H1 (cell line): ENCODE results near the gene RANBP17. TPM values are rescaled to one million over a fixed set of nuclear protein-coding genes. Genes with fewer than 3 reads are reported as not detected.

ENCODE experiments used
- CTCF ChIA-PET: fragments of 300-600 bp; sonication (Branson Sonifier 250); formaldehyde crosslinking; loops from one replicate; lab custom pipeline; 2021; ENCODE audit not compliant: partially characterized antibody; lab: Charles Lee
- POLR2A ChIA-PET: fragments of 300-600 bp; sonication (Branson Sonifier 250); formaldehyde crosslinking; loops from one replicate; lab custom pipeline; 2021; ENCODE audit warnings: inconsistent platforms; ENCODE audit not compliant: partially characterized antibody; lab: Charles Lee
- DNase-seq, 2 experiments: peaks; one replicate each; pipeline versions ENCODE4 v3.0.0 to v3.0.0-alpha.2; 2010 to 2022; ENCODE audit warnings: low spot score in 2 of 2, low read depth in 1 of 2, mixed read lengths in 1 of 2
- FAIRE-seq: peaks from 2 replicates; lab custom pipeline; 2011; peaks lifted over from hg19 to GRCh38; lab: Jason Lieb, UNC
- H2AFZ ChIP-seq: 2 replicates; pipeline ENCODE4 v1.8.1; 2012; ENCODE audit warnings: low read length, inconsistent platforms
- H2AK5ac ChIP-seq: 2 replicates; pipeline ENCODE4 v1.6.1; 2013; ENCODE audit warnings: low read depth, low read length
- H2BK120ac ChIP-seq: replicated peaks from 2 replicates; pipeline ENCODE3; 2013; ENCODE audit warnings: low read depth, low read length, inconsistent platforms
- H2BK12ac ChIP-seq: 2 replicates; pipeline ENCODE4 v1.6.1; 2013; ENCODE audit warnings: low read depth, low read length
- H2BK15ac ChIP-seq: 2 replicates; pipeline ENCODE4 v1.6.1; 2013; ENCODE audit warnings: low read length
- H2BK20ac ChIP-seq: 2 replicates; pipeline ENCODE4 v1.6.1; 2013; ENCODE audit warnings: low read length
- H2BK5ac ChIP-seq: 2 replicates; pipeline ENCODE4 v1.6.1; 2013; ENCODE audit warnings: low read depth, low read length
- H3K14ac ChIP-seq: 2 replicates; pipeline ENCODE4 v1.6.1; 2013; ENCODE audit warnings: inconsistent platforms; ENCODE audit not compliant: insufficient read length
- H3K18ac ChIP-seq: 2 replicates; pipeline ENCODE4 v1.6.1; 2013; ENCODE audit warnings: low read length; ENCODE audit errors: extremely low read depth
- H3K23ac ChIP-seq: 2 replicates; pipeline ENCODE4 v1.6.1; 2013; ENCODE audit warnings: inconsistent platforms; ENCODE audit not compliant: insufficient read length
- H3K23me2 ChIP-seq: 2 replicates; pipeline ENCODE4 v1.6.1; 2013; ENCODE audit warnings: low read depth, low read length
- H3K27ac ChIP-seq: 2 replicates; pipeline ENCODE4 v1.6.1; 2011; ENCODE audit warnings: low read depth, low read length, inconsistent platforms
- H3K27me3 ChIP-seq, 4 experiments: replicated peaks in 1 of 4; 1 replicate in 1 of 4; 2 replicates in 3 of 4; pipeline versions ENCODE4 v1.6.1 to v1.8.1; 2011 to 2013; ENCODE audit warnings: low read length in 3 of 4, mild to moderate bottlenecking in 3 of 4, inconsistent platforms in 2 of 4, mixed read lengths in 2 of 4, moderate library complexity in 1 of 4; ENCODE audit not compliant: control insufficient read depth in 3 of 4, insufficient read depth in 3 of 4; ENCODE audit errors: extremely low read depth in 1 of 4
- H3K36me3 ChIP-seq, 4 experiments: 2 replicates each; pipeline versions ENCODE4 v1.6.1 to v1.8.1; 2011 to 2013; ENCODE audit warnings: mild to moderate bottlenecking in 4 of 4, low read length in 3 of 4, moderate library complexity in 2 of 4, control low read depth in 1 of 4, inconsistent platforms in 1 of 4; ENCODE audit not compliant: insufficient read depth in 4 of 4, control insufficient read depth in 2 of 4
- H3K4ac ChIP-seq: replicated peaks from 2 replicates; pipeline ENCODE3; 2013; ENCODE audit warnings: low read length, low read depth, mixed read lengths, inconsistent platforms; ENCODE audit not compliant: insufficient read length
- H3K4me1 ChIP-seq, 4 experiments: replicated peaks in 1 of 4; 1 replicate in 1 of 4; 2 replicates in 3 of 4; pipeline versions ENCODE4 v1.6.1 to v1.8.1; 2011 to 2013; ENCODE audit warnings: low read length in 3 of 4, inconsistent platforms in 2 of 4, mixed read lengths in 1 of 4; ENCODE audit not compliant: insufficient read depth in 4 of 4, control insufficient read depth in 3 of 4
- H3K4me2 ChIP-seq, 2 experiments: 2 replicates each; pipeline versions ENCODE4 v1.6.1 to v1.8.1; 2011 to 2013; ENCODE audit warnings: low read depth in 2 of 2, low read length in 2 of 2, control low read depth in 1 of 2, inconsistent platforms in 1 of 2, mild to moderate bottlenecking in 1 of 2; ENCODE audit not compliant: insufficient read depth in 1 of 2
- H3K4me3 ChIP-seq, 4 experiments: fragments of 200-600, 300-600 bp in 1 of 4; sonication (generic), shearing (Covaris generic), sonication (Bioruptor Twin) in 1 of 4; 2 replicates each; pipeline versions ENCODE4 v1.5.1 to v1.8.1; 2011 to 2016; ENCODE audit warnings: low read length in 4 of 4, low read depth in 3 of 4, control low read depth in 2 of 4, inconsistent platforms in 2 of 4, mild to moderate bottlenecking in 2 of 4, mixed read lengths in 1 of 4, moderate library complexity in 1 of 4; ENCODE audit not compliant: insufficient read depth in 2 of 4; ENCODE audit errors: extremely low read depth in 1 of 4
- H3K56ac ChIP-seq: replicated peaks from 2 replicates; pipeline ENCODE3; 2013; ENCODE audit warnings: low read depth, mild to moderate bottlenecking, mixed read lengths, low read length, inconsistent platforms; ENCODE audit not compliant: insufficient read length
- H3K79me1 ChIP-seq: 2 replicates; pipeline ENCODE4 v1.6.1; 2013; ENCODE audit warnings: low read depth, low read length, control low read depth
- H3K79me2 ChIP-seq, 2 experiments: 2 replicates each; pipeline versions ENCODE4 v1.6.1 to v1.8.1; 2012 to 2013; ENCODE audit warnings: low read length in 2 of 2, mild to moderate bottlenecking in 2 of 2, inconsistent platforms in 1 of 2; ENCODE audit not compliant: insufficient read depth in 2 of 2, control insufficient read depth in 1 of 2
- H3K9ac ChIP-seq, 4 experiments: replicated peaks in 1 of 4; 1 replicate in 1 of 4; 2 replicates in 3 of 4; pipeline versions ENCODE4 v1.6.1 to v1.8.1; 2011 to 2013; ENCODE audit warnings: low read depth in 3 of 4, low read length in 3 of 4, control low read depth in 2 of 4, mild to moderate bottlenecking in 2 of 4, moderate library complexity in 2 of 4, inconsistent platforms in 1 of 4; ENCODE audit errors: extremely low read depth in 1 of 4
- H3K9me3 ChIP-seq, 2 experiments: 2 replicates each; pipeline versions ENCODE4 v1.6.1 to v1.8.1; 2012 to 2013; ENCODE audit warnings: mild to moderate bottlenecking in 2 of 2, moderate library complexity in 2 of 2, control low read depth in 1 of 2, inconsistent platforms in 1 of 2, low read depth in 1 of 2, low read length in 1 of 2, mixed read lengths in 1 of 2; ENCODE audit not compliant: insufficient read depth in 2 of 2
- H4K20me1 ChIP-seq, 2 experiments: replicated peaks in 1 of 2; 2 replicates each; pipeline versions ENCODE3 to v1.8.1; 2011 to 2013; ENCODE audit warnings: inconsistent platforms in 2 of 2, low read length in 2 of 2, mild to moderate bottlenecking in 1 of 2; ENCODE audit not compliant: insufficient read depth in 2 of 2, control insufficient read depth in 1 of 2
- H4K5ac ChIP-seq: 2 replicates; pipeline ENCODE4 v1.6.1; 2013; ENCODE audit warnings: low read length, low read depth, mixed read lengths, inconsistent platforms; ENCODE audit not compliant: insufficient read length
- H4K8ac ChIP-seq: 2 replicates; pipeline ENCODE4 v1.8.0; 2013; ENCODE audit warnings: mild to moderate bottlenecking, moderate library complexity, low read length, inconsistent platforms; ENCODE audit not compliant: insufficient read depth; ENCODE audit errors: extremely low read depth
- H4K91ac ChIP-seq: replicated peaks from 2 replicates; pipeline ENCODE3; 2013; ENCODE audit warnings: low read length, mixed read lengths, inconsistent platforms; ENCODE audit not compliant: insufficient read length
- POLR2A ChIP-seq, 2 experiments: IDR thresholded peaks; 1 replicate in 1 of 2; 2 replicates in 1 of 2; pipeline ENCODE4 v1.6.1; 2011; ENCODE audit warnings: low read depth in 2 of 2, low read length in 2 of 2, mild to moderate bottlenecking in 2 of 2; ENCODE audit errors: control extremely low read depth in 1 of 2
- WGBS, 2 experiments: shearing (Covaris generic) in 1 of 2; methylation state at CpG; one replicate each; pipeline versions ENCODE4 v1.1.6 to v1.1.7; 2013 to 2015; ENCODE audit warnings: low lambda C conversion rate in 2 of 2, mixed read lengths in 2 of 2, inconsistent platforms in 1 of 2, low coverage in 1 of 2, missing lambda C conversion rate in 1 of 2; ENCODE audit not compliant: insufficient replicate concordance in 2 of 2, insufficient coverage in 1 of 2, insufficient read length in 1 of 2; ENCODE audit errors: extremely low coverage in 1 of 2, missing lambda C conversion rate in 1 of 2; 5-methylcytosine and 5-hydroxymethylcytosine counted together
- polyA plus RNA-seq, 7 experiments: library from polyadenylated mRNA; depleted of rRNA in 3 of 7; stranded (reverse) in 5 of 7; unstranded in 2 of 7; fragments of >200 nt in 5 of 7; fragments of 200-250 nt in 2 of 7; gene quantifications; 1 replicate in 5 of 7; 2 replicates in 1 of 7; 4 replicates in 1 of 7; pipeline versions ENCODE4 v1.2.1 to v1.2.3, GENCODE V29; 2011 to 2013; ENCODE audit warnings: missing spikeins in 2 of 7, mixed read lengths in 2 of 7
- total RNA-seq: library from RNA; stranded (reverse); fragmentation: NEBNext Ultra II Directional; extraction: Animal tissue kit (Norgen Biotek cat#: 25700); gene quantifications from 2 replicates; pipeline ENCODE4 v1.2.1, GENCODE V29; 2021
- TF ChIP-seq, protein P1 (sequence below): IDR thresholded peaks from 2 replicates; pipeline ENCODE4 v1.6.1; 2012; ENCODE audit warnings: low read length, inconsistent platforms

RANBP17 gene
- total and polyA plus RNA-seq, 2 of the 8 experiments (the other 6 are each of a cell fraction or from before 2014, with no cell fraction given), result 8.6 to 21.3 TPM

DNA sequence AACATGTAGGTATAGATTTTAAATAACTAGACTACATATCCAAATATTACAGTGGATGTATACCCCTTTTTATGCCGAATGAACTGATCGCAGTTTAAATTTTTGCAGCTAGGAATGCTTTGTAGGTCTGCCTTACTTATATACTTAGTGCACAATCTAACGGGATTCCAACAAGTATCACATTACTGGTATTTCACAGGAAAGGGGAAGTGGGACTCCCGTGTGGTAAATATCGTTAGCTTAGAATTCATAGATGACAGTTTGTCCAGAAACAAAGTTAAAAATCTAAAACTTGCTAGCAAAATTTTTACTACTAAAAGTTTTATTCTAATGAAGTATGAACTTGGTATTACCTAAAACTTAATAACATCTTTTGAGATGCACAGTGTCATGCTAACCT lies 253.7 kb downstream of the RANBP17 start:
- H3K27me3 ChIP-seq, result no peaks in the 10 kb centered on the region
- TF ChIP-seq POLR2A (IDR thresholded peaks at IDR 0.05; ENCODE audit: control extremely low read depth in 1 of 2, low read depth in 2 of 2, low read length in 2 of 2), result no peak
- TF ChIP-seq, protein P1, sequence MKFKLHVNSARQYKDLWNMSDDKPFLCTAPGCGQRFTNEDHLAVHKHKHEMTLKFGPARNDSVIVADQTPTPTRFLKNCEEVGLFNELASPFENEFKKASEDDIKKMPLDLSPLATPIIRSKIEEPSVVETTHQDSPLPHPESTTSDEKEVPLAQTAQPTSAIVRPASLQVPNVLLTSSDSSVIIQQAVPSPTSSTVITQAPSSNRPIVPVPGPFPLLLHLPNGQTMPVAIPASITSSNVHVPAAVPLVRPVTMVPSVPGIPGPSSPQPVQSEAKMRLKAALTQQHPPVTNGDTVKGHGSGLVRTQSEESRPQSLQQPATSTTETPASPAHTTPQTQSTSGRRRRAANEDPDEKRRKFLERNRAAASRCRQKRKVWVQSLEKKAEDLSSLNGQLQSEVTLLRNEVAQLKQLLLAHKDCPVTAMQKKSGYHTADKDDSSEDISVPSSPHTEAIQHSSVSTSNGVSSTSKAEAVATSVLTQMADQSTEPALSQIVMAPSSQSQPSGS, result no peak
- TF ChIP-seq, all 59 proteins: peak for 0
- no peak overlapping the region for H3K4ac ChIP-seq
- POLR2A ChIA-PET, result interaction anchor here (0.6 kb wide), 1 partner anchor 21 kb away, joined by 4 read pairs; no protein-coding TSS in a partner anchor
- no peak overlapping the region for H3K27ac ChIP-seq
- no peak for FAIRE-seq
- H3K14ac ChIP-seq, result no peak overlapping the region
- 88% methylated on average over 5 of the region's 5 CpGs; no CpG with 5 or more reads in 1 of the 2 experiments for WGBS, 2 experiments
- no peak overlapping the region for H2BK12ac ChIP-seq
- H3K56ac ChIP-seq, result no peak overlapping the region
- no peak overlapping the region for H4K5ac ChIP-seq
- H4K20me1 ChIP-seq, result no peaks in the 10 kb centered on the region
- no peaks in the 10 kb centered on the region for H3K79me2 ChIP-seq
- no peak overlapping the region for H3K4me2 ChIP-seq
- no peak overlapping the region for H2AFZ ChIP-seq
- H3K23ac ChIP-seq, result no peak overlapping the region
- no peaks in the 10 kb centered on the region for H3K36me3 ChIP-seq
- no peak overlapping the region for H3K9ac ChIP-seq
- no peaks in the 10 kb centered on the region for H3K23me2 ChIP-seq
- H2BK20ac ChIP-seq, result no peak overlapping the region
- DNase-seq, result no peak
- no peaks in the 10 kb centered on the region for H3K4me1 ChIP-seq
- no peak overlapping the region for H4K91ac ChIP-seq
- no peak overlapping the region for H2BK5ac ChIP-seq
- no peak overlapping the region for H2BK120ac ChIP-seq
- no peaks in the 10 kb centered on the region for H3K79me1 ChIP-seq
- no peak overlapping the region for H4K8ac ChIP-seq
- H2AK5ac ChIP-seq, result no peak overlapping the region
- H3K9me3 ChIP-seq, result no peaks in the 10 kb centered on the region
- no peak overlapping the region for H3K4me3 ChIP-seq
- no peak overlapping the region for H3K18ac ChIP-seq
- CTCF ChIA-PET, result interaction anchor here (1.5 kb wide), 1 partner anchor 12 kb away, joined by 3 read pairs; no protein-coding TSS in a partner anchor
- no peak overlapping the region for H2BK15ac ChIP-seq
